Stimulated activated CD8-positive, alpha-beta memory T cell treated with anti-CD3 and anti-CD28 coated beads, Interleukin-4, amount 100 ng/mL, for 1 hour (primary cell): ENCODE measurements around the gene NDUFA11.

Source experiments
- DNase-seq, 2 donors: peaks; one replicate each; pipeline ENCODE4 v3.0.0-alpha.2; 2020; ENCODE audit warnings: low read depth in 2 of 2, low spot score in 1 of 2

NDUFA11 gene

GRCh38 chr19:5910638-5910907 lies 7.0 kb upstream of the NDUFA11 start:
- no peak for DNase-seq

- no peak for DNase-seq
Measured at GRCh38 chr19:5908773-5909442, 5.3 kb upstream of the NDUFA11 start.

GRCh38 chr19:5907241-5907640 lies 3.7 kb upstream of the NDUFA11 start:
- no peak for DNase-seq

GRCh38 chr19:5905114-5905778 lies 1.7 kb upstream of the NDUFA11 start:
- DNase-seq, result no peak

GRCh38 chr19:5904352-5905113 lies 943 bp upstream of the NDUFA11 start, which contains the start of gene VMAC:
Gene VMAC (plus strand): TSS chr19:5904872. CDS start chr19:5904891, 19 bp downstream.
- DNase-seq, result peak; percentile 99 to 100

- no peak for DNase-seq
Measured at GRCh38 chr19:5903056-5903623, 450 bp downstream of the NDUFA11 start.

- DNase-seq, result no peak
Measured at GRCh38 chr19:5900976-5901375, 2.6 kb downstream of the NDUFA11 start.

- DNase-seq, result no peak
Measured at GRCh38 chr19:5899728-5900526, 3.7 kb downstream of the NDUFA11 start.

GRCh38 chr19:5897189-5897969 lies 6.2 kb downstream of the NDUFA11 start:
- no peak for DNase-seq

GRCh38 chr19:5896365-5897076 lies 7.1 kb downstream of the NDUFA11 start:
- no peak for DNase-seq

GRCh38 chr19:5895890-5896289 lies 7.7 kb downstream of the NDUFA11 start:
- no peak for DNase-seq

- no peak for DNase-seq
Measured at GRCh38 chr19:5895409-5895808, 8.2 kb downstream of the NDUFA11 start.

- DNase-seq, result no peak
Measured at GRCh38 chr19:5894704-5895349, 8.8 kb downstream of the NDUFA11 start.

GRCh38 chr19:5893907-5894703 lies 9.5 kb downstream of the NDUFA11 start:
- DNase-seq, result no peak

GRCh38 chr19:5893296-5893903 lies 10.2 kb downstream of the NDUFA11 start:
- no peak for DNase-seq

- no peak for DNase-seq
Measured at GRCh38 chr19:5892772-5893275, 10.8 kb downstream of the NDUFA11 start.

GRCh38 chr19:5891938-5892771 lies 11.4 kb downstream of the NDUFA11 start:
- DNase-seq, result no peak
